Stomach (tissue), 9 donors: ENCODE data around the gene SLC5A2. TPM values are rescaled to one million over a fixed set of nuclear protein-coding genes. Genes with fewer than 3 reads are reported as not detected.

Source experiments
- DNase-seq, 2 donors: peaks; one replicate each; pipeline versions ENCODE4 v3.0.0 to v3.0.0-alpha.2; 2013 to 2019
- H3K27ac ChIP-seq, 5 donors: fragments of 200-600 bp in 4 of 5; sonication (generic) in 4 of 5; one replicate each; pipeline ENCODE4 v1.5.1; 2013 to 2019; ENCODE audit warnings: mild to moderate bottlenecking in 1 of 5, moderate library complexity in 1 of 5
- H3K27me3 ChIP-seq, 3 donors: fragments of 200-600 bp; sonication (generic); one replicate each; pipeline ENCODE4 v1.5.1; 2017 to 2019; ENCODE audit warnings: mixed run types in 1 of 3
- H3K36me3 ChIP-seq, 4 donors: fragments of 200-600 bp; sonication (generic); 1 replicate in 3 of 4; 2 replicates in 1 of 4; pipeline ENCODE4 v1.5.1; 2016 to 2019
- H3K4me1 ChIP-seq, 4 donors: fragments of 200-600 bp; sonication (generic); one replicate each; pipeline ENCODE4 v1.5.1; 2016 to 2019
- H3K4me3 ChIP-seq, 4 donors: fragments of 200-600 bp; sonication (generic) in 3 of 4; one replicate each; pipeline ENCODE4 v1.5.1; 2016 to 2019; ENCODE audit warnings: mild to moderate bottlenecking in 1 of 4
- H3K9me3 ChIP-seq, 4 donors: fragments of 200-600 bp; sonication (generic); one replicate each; pipeline ENCODE4 v1.5.1; 2016 to 2019
- EP300 ChIP-seq: sonication (generic); formaldehyde crosslinking; IDR thresholded peaks from one replicate; pipeline ENCODE4 v1.6.1; 2017; ENCODE audit warnings: antibody characterized with exemption
- POLR2A ChIP-seq, 4 donors: fragments of 450-650 bp; IDR thresholded peaks; one replicate each; pipeline ENCODE4 v1.6.1; 2016; ENCODE audit warnings: antibody characterized with exemption in 4 of 4, control low read depth in 2 of 4, mild to moderate bottlenecking in 1 of 4, moderate library complexity in 1 of 4
- POLR2AphosphoS5 ChIP-seq, 3 donors: sonication (generic); formaldehyde crosslinking; IDR thresholded peaks; one replicate each; pipeline ENCODE4 v1.6.1; 2016; ENCODE audit warnings: antibody characterized with exemption in 3 of 3
- WGBS, 5 donors: extraction: QIAGEN DNeasy Blood & Tissue Kit in 3 of 5; methylation state at CpG; one replicate each; pipeline versions ENCODE4 v1.1.5 to v1.1.7; 2013 to 2018; 5-methylcytosine and 5-hydroxymethylcytosine counted together
- intact Hi-C: fragments of 100-400 bp; cut with DNase I; formaldehyde crosslinking; loops from one replicate; pipeline ENCODE4 v1.15.1; 2023; ENCODE audit warnings: low total_unique reads
- polyA plus RNA-seq, 3 donors: library from polyadenylated mRNA; stranded (reverse); fragments of 200-250 nt; gene quantifications; one replicate each; pipeline ENCODE4 v1.2.3, GENCODE V29; 2013
- total RNA-seq, 5 donors: library from RNA; depleted of rRNA; stranded (reverse); fragments of >200 nt; gene quantifications; one replicate each; pipeline versions ENCODE4 v1.1.0 to v1.2.3, GENCODE V29; 2014 to 2016
- TF ChIP-seq, protein P1 (sequence below), 7 experiments: fragments of 450-650 bp in 4 of 7; fragments of 200-600 bp in 3 of 7; sonication (generic) in 3 of 7; IDR thresholded peaks; one replicate each; pipeline ENCODE4 v1.5.1; 2016 to 2019; ENCODE audit warnings: antibody characterized with exemption in 7 of 7, control low read depth in 2 of 7, mild to moderate bottlenecking in 1 of 7
- donor health status: healthy with polysubstance abuse.
- donor health status: Bipolar disorder and iron deficiency.
- donor health status: healthy.

SLC5A2 gene
- total and polyA plus RNA-seq, 8 donors: 0.62 to 1.8 (median 0.76) TPM; not detected in 5

GRCh38 chr16:31473264-31473984 is 9.5 kb upstream of the SLC5A2 start:
- H3K4me3 ChIP-seq: peak overlapping the region; percentile 17 to 81 (median 61)
- peaks cover 21 to 51% (median 42%) of the 10 kb centered on the region in 4 donors for H3K36me3 ChIP-seq
- WGBS, 5 donors: 82 to 89% (median 88%) methylated on average over 15 to 17 of the region's 17 CpGs
- H3K27ac ChIP-seq: peak overlapping the region in 4 of 5 donors; percentile 44 to 96 (median 92)
- no peaks in the 10 kb centered on the region for H3K9me3 ChIP-seq
- TF ChIP-seq POLR2A (IDR thresholded peaks at IDR 0.05) (no peak), EP300 (no peak), POLR2AphosphoS5 (IDR thresholded peaks at IDR 0.05) (no peak)
- TF ChIP-seq, protein P1, sequence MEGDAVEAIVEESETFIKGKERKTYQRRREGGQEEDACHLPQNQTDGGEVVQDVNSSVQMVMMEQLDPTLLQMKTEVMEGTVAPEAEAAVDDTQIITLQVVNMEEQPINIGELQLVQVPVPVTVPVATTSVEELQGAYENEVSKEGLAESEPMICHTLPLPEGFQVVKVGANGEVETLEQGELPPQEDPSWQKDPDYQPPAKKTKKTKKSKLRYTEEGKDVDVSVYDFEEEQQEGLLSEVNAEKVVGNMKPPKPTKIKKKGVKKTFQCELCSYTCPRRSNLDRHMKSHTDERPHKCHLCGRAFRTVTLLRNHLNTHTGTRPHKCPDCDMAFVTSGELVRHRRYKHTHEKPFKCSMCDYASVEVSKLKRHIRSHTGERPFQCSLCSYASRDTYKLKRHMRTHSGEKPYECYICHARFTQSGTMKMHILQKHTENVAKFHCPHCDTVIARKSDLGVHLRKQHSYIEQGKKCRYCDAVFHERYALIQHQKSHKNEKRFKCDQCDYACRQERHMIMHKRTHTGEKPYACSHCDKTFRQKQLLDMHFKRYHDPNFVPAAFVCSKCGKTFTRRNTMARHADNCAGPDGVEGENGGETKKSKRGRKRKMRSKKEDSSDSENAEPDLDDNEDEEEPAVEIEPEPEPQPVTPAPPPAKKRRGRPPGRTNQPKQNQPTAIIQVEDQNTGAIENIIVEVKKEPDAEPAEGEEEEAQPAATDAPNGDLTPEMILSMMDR (IDR thresholded peaks at IDR 0.05): no peak
- peaks cover 35 to 75% (median 64%) of the 10 kb centered on the region in 4 donors for H3K4me1 ChIP-seq
- H3K27me3 ChIP-seq: peaks cover 0 to 14% (median 0%) of the 10 kb centered on the region in 3 donors
- DNase-seq: no peak
- intact Hi-C loops: no loop called here

- TF ChIP-seq EP300 (no peak), POLR2A (IDR thresholded peaks at IDR 0.05) (no peak), POLR2AphosphoS5 (IDR thresholded peaks at IDR 0.05) (no peak)
- TF ChIP-seq, protein P1 (IDR thresholded peaks at IDR 0.05): no peak
- Histone ChIP-seq H3K27me3 (peaks cover 0 to 14% (median 0%) of the 10 kb centered on the region in 3 donors), H3K9me3 (no peaks in the 10 kb centered on the region), H3K27ac (peak overlapping the region in 3 of 5 donors; percentile 88 to 96 (median 96)), H3K36me3 (peaks cover 21 to 51% (median 42%) of the 10 kb centered on the region in 4 donors), H3K4me3 (no peak overlapping the region), H3K4me1 (peaks cover 35 to 75% (median 64%) of the 10 kb centered on the region in 4 donors)
- intact Hi-C loops: no loop called here
- WGBS, 5 donors: 72 to 81% (median 80%) methylated on average over 12 of the region's 12 CpGs
- DNase-seq: no peak
Measured at GRCh38 chr16:31474173-31474714, 8.7 kb upstream of the SLC5A2 start.

GRCh38 chr16:31474773-31475738 is 7.9 kb upstream of the SLC5A2 start:
- intact Hi-C loops: no loop called here
- H3K9me3 ChIP-seq: no peaks in the 10 kb centered on the region
- H3K4me3 ChIP-seq: no peak overlapping the region
- DNase-seq: no peak
- H3K27me3 ChIP-seq: peaks cover 0 to 14% (median 0%) of the 10 kb centered on the region in 3 donors
- TF ChIP-seq EP300 (no peak), POLR2AphosphoS5 (IDR thresholded peaks at IDR 0.05) (no peak), POLR2A (IDR thresholded peaks at IDR 0.05) (no peak)
- TF ChIP-seq, protein P1 (IDR thresholded peaks at IDR 0.05): no peak
- peaks cover 21 to 51% (median 42%) of the 10 kb centered on the region in 4 donors for H3K36me3 ChIP-seq
- H3K4me1 ChIP-seq: peaks cover 35 to 75% (median 64%) of the 10 kb centered on the region in 4 donors
- 90 to 93% (median 92%) methylated on average over 12 of the region's 12 CpGs for WGBS, 5 donors
- peak overlapping the region in 1 of 5 donors; percentile 18 for H3K27ac ChIP-seq

- Histone ChIP-seq H3K27me3 (peaks cover 0 to 14% (median 0%) of the 10 kb centered on the region in 3 donors), H3K36me3 (peaks cover 21 to 51% (median 42%) of the 10 kb centered on the region in 4 donors), H3K9me3 (no peaks in the 10 kb centered on the region), H3K4me1 (peaks cover 32 to 81% (median 63%) of the 10 kb centered on the region in 4 donors), H3K4me3 (peak overlapping the region; percentile 37 to 59 (median 45)), H3K27ac (peak overlapping the region in 4 of 5 donors; percentile 82 to 93 (median 88))
- 31 to 69% (median 47%) methylated on average over 26 of the region's 26 CpGs for WGBS, 5 donors
- no peak for TF ChIP-seq POLR2AphosphoS5 (IDR thresholded peaks at IDR 0.05)
- TF ChIP-seq, protein P1 (IDR thresholded peaks at IDR 0.05): no peak
- TF ChIP-seq POLR2A (IDR thresholded peaks at IDR 0.05): no peak
- TF ChIP-seq EP300: no peak
- intact Hi-C loops: no loop called here
- peak; percentile 45 to 62 for DNase-seq
Measured at GRCh38 chr16:31475946-31476302, 7.0 kb upstream of the SLC5A2 start.
